Measurements from ENCODE around the gene SUN5. TPM values are rescaled to one million over a fixed set of nuclear protein-coding genes. Genes with fewer than 3 reads are reported as not detected.
"Not testable (repeated sequence)": the region's sequence is repeated elsewhere in the genome, so short reads cannot be mapped to it uniquely, and the experiment has no call there.

The SUN5 gene
- polyA plus RNA-seq, 6 donors from 2014 or later, result not detected

GRCh38 chr20:32962053-32962452, 42.2 kb downstream of the SUN5 start:
- peaks cover 7 to 13% (median 12%) of the 10 kb centered on the region in 3 donors for H3K4me1 Mint-ChIP-seq
- DNase-seq, result no peak
- no peak for ATAC-seq (ENCODE audit: low read depth in 2 of 2)
- peak overlapping the region in 1 of 6 donors; percentile 49 for H3K27ac Mint-ChIP-seq
- peaks cover 4 to 23% of the 10 kb centered on the region in 2 donors for H3K36me3 Mint-ChIP-seq
- H3K4me3 Mint-ChIP-seq, result no peak overlapping the region
- peaks cover 4 to 21% (median 15%) of the 10 kb centered on the region in 7 donors for H3K9me3 Mint-ChIP-seq
- H3K27me3 Mint-ChIP-seq, result peaks cover 0 to 8% (median 0%) of the 10 kb centered on the region in 3 donors

GRCh38 chr20:32960849-32961731, 43.1 kb downstream of the SUN5 start:
- Mint-ChIP-seq H3K4me1 (peaks cover 0 to 5% (median 3%) of the 10 kb centered on the region in 3 donors), H3K9me3 (peaks cover 8 to 31% (median 19%) of the 10 kb centered on the region in 7 donors), H3K27me3 (peaks cover 0 to 8% (median 6%) of the 10 kb centered on the region in 3 donors), H3K36me3 (peaks cover 10 to 31% of the 10 kb centered on the region in 2 donors), H3K27ac (no peak overlapping the region), H3K4me3 (peak overlapping the region in 1 of 8 donors; percentile 46)
- no peak for ATAC-seq (ENCODE audit: low read depth in 2 of 2)
- no peak for DNase-seq

- Mint-ChIP-seq H3K27me3 (peaks cover 0 to 8% (median 6%) of the 10 kb centered on the region in 3 donors), H3K27ac (no peak overlapping the region), H3K36me3 (peaks cover 13 to 31% of the 10 kb centered on the region in 2 donors), H3K4me3 (no peak overlapping the region), H3K9me3 (peaks cover 8 to 37% (median 25%) of the 10 kb centered on the region in 7 donors), H3K4me1 (peaks cover 0 to 5% (median under 1%) of the 10 kb centered on the region in 3 donors)
- DNase-seq, result no peak
- no peak for ATAC-seq (ENCODE audit: low read depth in 2 of 2)
Measured at GRCh38 chr20:32960222-32960518, 44.1 kb downstream of the SUN5 start.

GRCh38 chr20:32959351-32960221, 44.6 kb downstream of the SUN5 start:
- DNase-seq (no peak), ATAC-seq (ENCODE audit: low read depth in 2 of 2) (no peak)
- peaks cover 13 to 31% of the 10 kb centered on the region in 2 donors for H3K36me3 Mint-ChIP-seq
- H3K4me1 Mint-ChIP-seq, result peaks cover 0 to 5% (median 0%) of the 10 kb centered on the region in 3 donors
- peaks cover 0 to 8% (median 6%) of the 10 kb centered on the region in 3 donors for H3K27me3 Mint-ChIP-seq
- H3K4me3 Mint-ChIP-seq, result no peak overlapping the region
- H3K9me3 Mint-ChIP-seq, result peaks cover 8 to 43% (median 25%) of the 10 kb centered on the region in 7 donors
- peak overlapping the region in 1 of 6 donors; percentile 29 for H3K27ac Mint-ChIP-seq

- H3K9me3 Mint-ChIP-seq, result peaks cover 10 to 48% (median 29%) of the 10 kb centered on the region in 7 donors
- DNase-seq, result no peak
- no peak overlapping the region for H3K27ac Mint-ChIP-seq
- no peak for ATAC-seq (ENCODE audit: low read depth in 2 of 2)
- H3K4me1 Mint-ChIP-seq, result peaks cover 0 to under 1% (median 0%) of the 10 kb centered on the region in 3 donors
- H3K36me3 Mint-ChIP-seq, result peaks cover 13 to 31% of the 10 kb centered on the region in 2 donors
- H3K27me3 Mint-ChIP-seq, result peaks cover 0 to 8% (median 6%) of the 10 kb centered on the region in 3 donors
- H3K4me3 Mint-ChIP-seq, result no peak overlapping the region
Measured at GRCh38 chr20:32958574-32958973, 45.7 kb downstream of the SUN5 start.

GRCh38 chr20:32957459-32957858, 46.8 kb downstream of the SUN5 start:
- H3K4me3 Mint-ChIP-seq, result no peak overlapping the region
- H3K9me3 Mint-ChIP-seq, result peaks cover 10 to 48% (median 29%) of the 10 kb centered on the region in 7 donors
- no peak for ATAC-seq (ENCODE audit: low read depth in 2 of 2)
- no peak overlapping the region for H3K27ac Mint-ChIP-seq
- H3K4me1 Mint-ChIP-seq, result no peaks in the 10 kb centered on the region
- H3K27me3 Mint-ChIP-seq, result peaks cover 0 to 8% (median 6%) of the 10 kb centered on the region in 3 donors
- no peak for DNase-seq
- H3K36me3 Mint-ChIP-seq, result peaks cover 13 to 31% of the 10 kb centered on the region in 2 donors

- not testable (repeated sequence) for H3K4me3 Mint-ChIP-seq; DNase-seq; H3K4me1 Mint-ChIP-seq; H3K36me3 Mint-ChIP-seq; ATAC-seq (ENCODE audit: low read depth in 2 of 2); H3K27me3 Mint-ChIP-seq
- Mint-ChIP-seq H3K27ac (peak overlapping the region in 1 of 6 donors; percentile 37), H3K9me3 (peaks cover 0 to 15% (median 6%) of the 10 kb centered on the region in 7 donors)
Measured at GRCh38 chr20:32950539-32950938, 53.7 kb downstream of the SUN5 start.

- Mint-ChIP-seq H3K4me1 (no peaks in the 10 kb centered on the region), H3K9me3 (peaks cover 4 to 15% (median 11%) of the 10 kb centered on the region in 7 donors), H3K36me3 (peaks cover 3 to 12% of the 10 kb centered on the region in 2 donors), H3K27me3 (peaks cover 6 to 14% (median 8%) of the 10 kb centered on the region in 3 donors), H3K27ac (no peak overlapping the region), H3K4me3 (no peak overlapping the region)
- no peak for DNase-seq
- ATAC-seq (ENCODE audit: low read depth in 2 of 2), result no peak
Measured at GRCh38 chr20:32946629-32947028, 57.6 kb downstream of the SUN5 start.

- Mint-ChIP-seq H3K9me3 (peaks cover 5 to 19% (median 12%) of the 10 kb centered on the region in 7 donors), H3K4me1 (no peaks in the 10 kb centered on the region)
Measured at GRCh38 chr20:32945710-32946221, 58.5 kb downstream of the SUN5 start.

GRCh38 chr20:32943490-32944052, 60.7 kb downstream of the SUN5 start:
- Mint-ChIP-seq H3K36me3 (peaks cover 3 to 21% of the 10 kb centered on the region in 2 donors), H3K27me3 (peaks cover 8 to 28% (median 25%) of the 10 kb centered on the region in 3 donors), H3K9me3 (peaks cover 5 to 19% (median 12%) of the 10 kb centered on the region in 7 donors), H3K4me1 (no peaks in the 10 kb centered on the region), H3K4me3 (no peak overlapping the region), H3K27ac (no peak overlapping the region)
- ATAC-seq (ENCODE audit: low read depth in 2 of 2) (no peak), DNase-seq (no peak)

More at GRCh38 chr20:32945710-32946221, 58.5 kb downstream of the SUN5 start:
- Mint-ChIP-seq H3K36me3 (peaks cover 3 to 12% of the 10 kb centered on the region in 2 donors), H3K27ac (no peak overlapping the region), H3K4me3 (no peak overlapping the region), H3K27me3 (peaks cover 6 to 14% (median 8%) of the 10 kb centered on the region in 3 donors)
- DNase-seq (no peak), ATAC-seq (ENCODE audit: low read depth in 2 of 2) (no peak)

- Mint-ChIP-seq H3K27me3 (peaks cover 3 to 28% (median 26%) of the 10 kb centered on the region in 3 donors), H3K4me3 (peak overlapping the region in 1 of 8 donors; percentile 29), H3K9me3 (peaks cover 5 to 19% (median 12%) of the 10 kb centered on the region in 7 donors), H3K4me1 (no peaks in the 10 kb centered on the region), H3K36me3 (peaks cover 3 to 21% of the 10 kb centered on the region in 2 donors), H3K27ac (no peak overlapping the region)
- ATAC-seq (ENCODE audit: low read depth in 2 of 2) (no peak), DNase-seq (no peak)
Measured at GRCh38 chr20:32941155-32941885, 62.9 kb downstream of the SUN5 start.

- no peak for ATAC-seq (ENCODE audit: low read depth in 2 of 2)
- DNase-seq, result no peak
- peaks cover 0 to 11% (median 10%) of the 10 kb centered on the region in 3 donors for H3K27me3 Mint-ChIP-seq
- no peak overlapping the region for H3K4me3 Mint-ChIP-seq
- H3K9me3 Mint-ChIP-seq, result no peaks in the 10 kb centered on the region
- H3K4me1 Mint-ChIP-seq, result no peaks in the 10 kb centered on the region
- peaks cover 0 to 5% of the 10 kb centered on the region in 2 donors for H3K36me3 Mint-ChIP-seq
- H3K27ac Mint-ChIP-seq, result no peak overlapping the region
Measured at GRCh38 chr20:32934580-32934979, 69.7 kb downstream of the SUN5 start.

Measured in naive B cell (primary cell).